HepG2 (cell line): ENCODE data around the gene ABHD10. TPM values are rescaled to one million over a fixed set of nuclear protein-coding genes. Genes with fewer than 3 reads are reported as not detected.

Source experiments
- ATAC-seq: fragments of 200-7000 bp; cut with Tn5 transposase; 3 replicates; pipeline ENCODE4 v1.9.1; 2020; ENCODE audit warnings: mild to moderate bottlenecking, moderate library complexity
- BruUV-seq: library from RNA; stranded (reverse); fragments of 400-500 nt; replicated peaks from 2 replicates; lab custom pipeline; 2021; lab: Mats Ljungman, UMichigan
- CTCF ChIA-PET: fragments of 300-600 bp; formaldehyde crosslinking; extraction: SDS; loops from one replicate; lab custom pipeline; 2021; ENCODE audit warnings: low total read pairs, inconsistent platforms, low intra/inter-chr PET ratio; lab: Yijun Ruan, JAX
- POLR2A ChIA-PET: fragments of 350-600 bp; sonication (Branson Sonifier 250); formaldehyde crosslinking; loops from one replicate; lab custom pipeline; 2020; ENCODE audit warnings: antibody characterized with exemption, inconsistent platforms; lab: Yijun Ruan, JAX
- DNase-seq: peaks from one replicate; pipeline ENCODE4 v3.0.0-alpha.2; 2015; ENCODE audit warnings: low spot score
- FAIRE-seq: peaks from 3 replicates; lab custom pipeline; 2011; peaks lifted over from hg19 to GRCh38; lab: Jason Lieb, UNC
- H2AFZ ChIP-seq: one replicate; pipeline ENCODE4 v1.6.1; 2011; ENCODE audit warnings: low read length, inconsistent platforms
- H3K27ac ChIP-seq: fragments of 300-600 bp; 3 replicates; pipeline ENCODE4 v1.8.0; 2011; ENCODE audit warnings: mixed run types, mild to moderate bottlenecking, mixed read lengths, low read length, inconsistent platforms; ENCODE audit not compliant: insufficient read depth; ENCODE audit errors: extremely low read length
- H3K27me3 ChIP-seq, 2 experiments: fragments of 200-600 bp in 1 of 2; 2 replicates in 1 of 2; 3 replicates in 1 of 2; pipeline versions ENCODE4 v1.6.0 to v1.8.0; 2011; ENCODE audit warnings: low read length in 2 of 2, mild to moderate bottlenecking in 2 of 2, moderate library complexity in 2 of 2, inconsistent platforms in 1 of 2; ENCODE audit not compliant: insufficient read depth in 2 of 2, control insufficient read depth in 1 of 2
- H3K36me3 ChIP-seq, 2 experiments: fragments of 200-600 bp in 1 of 2; replicated peaks in 1 of 2; 2 replicates in 1 of 2; 3 replicates in 1 of 2; pipeline versions ENCODE4 v1.5.1 to v1.8.0; 2011; ENCODE audit warnings: low read length in 2 of 2, inconsistent platforms in 1 of 2; ENCODE audit not compliant: insufficient read depth in 2 of 2, control insufficient read depth in 1 of 2
- H3K4me1 ChIP-seq: 2 replicates; pipeline ENCODE4 v1.5.1; 2012; ENCODE audit warnings: low read length, inconsistent platforms; ENCODE audit not compliant: insufficient read depth
- H3K4me2 ChIP-seq: 2 replicates; pipeline ENCODE4 v1.6.0; 2011; ENCODE audit warnings: low read depth, low read length, inconsistent platforms
- H3K4me3 ChIP-seq, 3 experiments: fragments of 200-600 bp in 1 of 3; sonication (generic), shearing (Covaris generic) in 1 of 3; replicated peaks in 1 of 3; 2 replicates each; pipeline ENCODE4 v1.5.1; 2011 to 2016; ENCODE audit warnings: low read length in 3 of 3, inconsistent platforms in 2 of 3, low read depth in 2 of 3, mild to moderate bottlenecking in 2 of 3, control low read depth in 1 of 3, mixed read lengths in 1 of 3; ENCODE audit not compliant: insufficient read depth in 1 of 3
- H3K79me2 ChIP-seq: one replicate; pipeline ENCODE4 v1.6.1; 2011; ENCODE audit warnings: low read length, inconsistent platforms; ENCODE audit not compliant: insufficient read depth
- H3K9ac ChIP-seq: 2 replicates; pipeline ENCODE4 v1.6.0; 2011; ENCODE audit warnings: mild to moderate bottlenecking, low read depth, low read length, inconsistent platforms; ENCODE audit not compliant: insufficient read depth
- H3K9me3 ChIP-seq: 2 replicates; pipeline ENCODE4 v1.5.1; 2012; ENCODE audit warnings: mild to moderate bottlenecking, low read length
- H4K20me1 ChIP-seq: 2 replicates; pipeline ENCODE4 v1.6.0; 2011; ENCODE audit warnings: inconsistent platforms, mild to moderate bottlenecking, low read length, moderate library complexity; ENCODE audit not compliant: insufficient read depth
- AKAP8 ChIP-seq: sonication (generic); formaldehyde crosslinking; IDR thresholded peaks from 2 replicates; pipeline ENCODE4 v1.5.1; 2020; ENCODE audit warnings: mild to moderate bottlenecking, missing genetic modification reagents
- NR3C1 ChIP-seq: sonication (generic); formaldehyde crosslinking; IDR thresholded peaks from 2 replicates; pipeline ENCODE4 v1.4.0; 2020; ENCODE audit warnings: missing genetic modification reagents
- SIN3B ChIP-seq: fragments of 150-350 bp; IDR thresholded peaks from 2 replicates; pipeline ENCODE4 v1.6.1; 2014; ENCODE audit warnings: low read length
- ZFP36 ChIP-seq: fragments of 150-350 bp; IDR thresholded peaks from 2 replicates; pipeline ENCODE4 v1.6.1; 2018; ENCODE audit warnings: borderline replicate concordance, low read length, low read depth; ENCODE audit not compliant: partially characterized antibody
- ZNF121 ChIP-seq: sonication (generic); formaldehyde crosslinking; IDR thresholded peaks from 2 replicates; pipeline ENCODE4 v1.5.0; 2020; ENCODE audit warnings: mild to moderate bottlenecking, missing genetic modification reagents
- ZNF891 ChIP-seq: sonication (generic); formaldehyde crosslinking; IDR thresholded peaks from 2 replicates; pipeline ENCODE4 v1.5.0; 2020; ENCODE audit warnings: mild to moderate bottlenecking, missing genetic modification reagents
- WGBS: methylation state at CpG from one replicate; pipeline ENCODE4 v1.1.6; 2017; ENCODE audit warnings: low lambda C conversion rate; 5-methylcytosine and 5-hydroxymethylcytosine counted together
- in situ Hi-C: cut with HindIII; loops from 2 replicates; pipeline ENCODE4 v1.10.0; 2017; ENCODE audit warnings: low pct_unique_long_range_greater_than_20kb; ENCODE audit not compliant: extremely low pct_ligation_motif_present
- intact Hi-C: fragments of 100-400 bp; cut with micrococcal nuclease; formaldehyde crosslinking; loops from one replicate; pipeline ENCODE4 v1.10.0; 2022; ENCODE audit not compliant: unreplicated experiment
- polyA plus RNA-seq, 8 experiments: library from polyadenylated mRNA; depleted of rRNA in 3 of 8; stranded (reverse) in 7 of 8; unstranded in 1 of 8; fragments of >200 nt; fragmentation: Illumina TruSeq in 4 of 8; extraction: Trizol in 4 of 8; gene quantifications; 2 replicates each; pipeline versions ENCODE4 v1.2.1 to v1.2.3, GENCODE V29; 2011 to 2016; ENCODE audit warnings: low read depth in 4 of 8, missing spikeins in 1 of 8, mixed read lengths in 1 of 8; ENCODE audit not compliant: insufficient read depth in 1 of 8
- total RNA-seq, 5 experiments: library from RNA; depleted of rRNA; stranded (reverse); fragments of >200 nt; fragmentation: Illumina TruSeq; extraction: Trizol; gene quantifications; 2 replicates each; pipeline ENCODE4 v1.2.3, GENCODE V29; 2016; ENCODE audit warnings: low read depth in 1 of 5
- TF ChIP-seq, protein P1 (sequence below): sonication (generic); formaldehyde crosslinking; IDR thresholded peaks from 2 replicates; pipeline ENCODE4 v1.8.1; 2023; ENCODE audit warnings: missing genetic modification reagents, inconsistent platforms, borderline replicate concordance
- TF ChIP-seq, protein P2 (sequence below): sonication (generic); formaldehyde crosslinking; IDR thresholded peaks from 2 replicates; pipeline ENCODE4 v1.9.0; 2022; ENCODE audit warnings: missing genetic modification reagents, mild to moderate bottlenecking, borderline replicate concordance

ABHD10 gene
- total and polyA plus RNA-seq, 2 of the 13 experiments (the other 11 are each of a cell fraction or from before 2014, with no cell fraction given), result 22.8 to 50.2 TPM

DNA sequence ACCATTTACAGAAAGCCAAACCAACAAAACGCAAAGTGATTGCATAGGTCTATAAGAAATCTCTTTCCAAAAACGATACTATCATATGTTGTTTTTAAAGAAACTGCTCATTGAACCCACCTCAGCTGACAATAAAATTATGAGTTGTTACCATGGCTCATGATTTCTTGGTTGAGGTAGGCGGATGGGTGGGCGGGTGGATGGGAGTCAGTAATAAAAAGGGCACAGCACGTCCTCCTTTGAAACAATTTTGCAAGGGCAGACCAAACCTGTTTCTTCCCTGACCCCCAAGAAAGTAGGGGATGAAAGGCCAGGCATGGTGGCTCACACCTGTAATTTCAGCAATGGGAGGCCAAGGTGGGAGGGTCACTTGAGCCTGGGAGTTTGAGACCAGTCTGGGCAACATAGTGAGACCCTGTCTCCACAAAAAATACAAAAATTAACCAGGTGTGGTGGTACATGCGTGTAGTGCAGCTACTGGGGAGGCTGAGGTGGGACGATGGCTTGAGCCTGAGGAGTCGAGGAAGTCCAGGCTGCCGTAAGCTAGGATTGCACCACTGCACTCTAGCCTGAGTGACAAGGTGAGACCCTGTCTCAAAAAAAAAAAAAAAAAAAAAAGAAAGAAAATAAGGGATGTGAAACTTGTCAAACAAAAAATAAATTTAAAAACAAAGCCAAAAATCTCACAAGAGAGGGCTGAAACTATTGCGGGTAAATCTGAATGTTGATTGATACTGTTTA is 2.1 kb downstream of the ABHD10 start:
- no peaks in the 10 kb centered on the region for H4K20me1 ChIP-seq
- ATAC-seq (no peak), DNase-seq (no peak), FAIRE-seq (no peak)
- intact Hi-C loops, result no loop called here
- H3K4me1 ChIP-seq, result peaks cover 23% of the 10 kb centered on the region
- no peaks in the 10 kb centered on the region for H3K27me3 ChIP-seq
- H3K9ac ChIP-seq, result no peak overlapping the region
- BruUV-seq, result no TSS peak
- no peak overlapping the region for H3K27ac ChIP-seq
- WGBS, result 93% methylated on average over 10 of the region's 10 CpGs
- CTCF ChIA-PET, result no interaction called here
- H2AFZ ChIP-seq, result no peak overlapping the region
- 0 out of 2 replicates have a peak, but pooled peaks have one; percentile 25 for TF ChIP-seq ZNF121
- TF ChIP-seq, protein P1, sequence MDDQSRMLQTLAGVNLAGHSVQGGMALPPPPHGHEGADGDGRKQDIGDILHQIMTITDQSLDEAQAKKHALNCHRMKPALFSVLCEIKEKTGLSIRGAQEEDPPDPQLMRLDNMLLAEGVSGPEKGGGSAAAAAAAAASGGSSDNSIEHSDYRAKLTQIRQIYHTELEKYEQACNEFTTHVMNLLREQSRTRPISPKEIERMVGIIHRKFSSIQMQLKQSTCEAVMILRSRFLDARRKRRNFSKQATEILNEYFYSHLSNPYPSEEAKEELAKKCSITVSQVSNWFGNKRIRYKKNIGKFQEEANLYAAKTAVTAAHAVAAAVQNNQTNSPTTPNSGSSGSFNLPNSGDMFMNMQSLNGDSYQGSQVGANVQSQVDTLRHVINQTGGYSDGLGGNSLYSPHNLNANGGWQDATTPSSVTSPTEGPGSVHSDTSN (CRISPR knock-in tag), result no peak
- in situ Hi-C loops, result no loop called here
- peak overlapping the region in 1 of 3 experiments; percentile 95; a peak in 2 of 6 replicates for H3K4me3 ChIP-seq
- H3K9me3 ChIP-seq, result no peaks in the 10 kb centered on the region
- POLR2A ChIA-PET, result no interaction called here
- 0 out of 5 replicates have a peak, but pooled peaks cover 0 to 5% of the 10 kb centered on the region in 2 experiments for H3K36me3 ChIP-seq
- H3K79me2 ChIP-seq, result peaks cover 41% of the 10 kb centered on the region
- H3K4me2 ChIP-seq, result peak overlapping the region; percentile 75

DNA sequence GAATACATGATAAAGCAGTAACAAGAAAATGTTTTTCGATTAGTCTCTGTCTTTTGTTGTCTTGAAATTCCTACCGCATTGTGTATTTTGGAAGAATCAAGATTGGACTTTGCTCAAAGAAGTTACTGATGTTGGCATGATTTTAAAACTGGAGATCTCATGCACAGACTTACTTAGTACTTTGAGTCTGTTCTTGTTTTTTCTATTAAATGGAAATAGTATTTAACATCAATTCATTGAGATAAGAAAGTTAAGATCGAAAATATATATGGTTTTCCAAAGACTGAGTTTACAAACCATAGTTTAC is 2.6 kb downstream of the ABHD10 start:
- H3K4me2 ChIP-seq, result peak overlapping the region; percentile 75
- FAIRE-seq, result no peak
- H3K4me3 ChIP-seq, result no peak overlapping the region; a peak in 1 of 6 replicates
- H3K9ac ChIP-seq, result no peak overlapping the region
- H3K4me1 ChIP-seq, result peaks cover 23% of the 10 kb centered on the region
- 0 out of 5 replicates have a peak, but pooled peaks cover 0 to 5% of the 10 kb centered on the region in 2 experiments for H3K36me3 ChIP-seq
- ATAC-seq, result no peak
- H3K9me3 ChIP-seq, result no peaks in the 10 kb centered on the region
- ChIA-PET CTCF (no interaction called here), POLR2A (no interaction called here)
- peaks cover 41% of the 10 kb centered on the region for H3K79me2 ChIP-seq
- intact Hi-C loops, result no loop called here
- no peaks in the 10 kb centered on the region for H4K20me1 ChIP-seq
- DNase-seq, result no peak
- BruUV-seq, result no TSS peak
- no peaks in the 10 kb centered on the region for H3K27me3 ChIP-seq
- in situ Hi-C loops, result no loop called here
- no peak overlapping the region for H3K27ac ChIP-seq
- WGBS, result 73% methylated on average over 3 of the region's 3 CpGs
- H2AFZ ChIP-seq, result no peak overlapping the region
- TF ChIP-seq ZNF891 (no peak), AKAP8 (CRISPR knock-in tag) (no peak), NR3C1 (no peak), SIN3B (no peak), ZFP36 (no peak)
- TF ChIP-seq, protein P2, sequence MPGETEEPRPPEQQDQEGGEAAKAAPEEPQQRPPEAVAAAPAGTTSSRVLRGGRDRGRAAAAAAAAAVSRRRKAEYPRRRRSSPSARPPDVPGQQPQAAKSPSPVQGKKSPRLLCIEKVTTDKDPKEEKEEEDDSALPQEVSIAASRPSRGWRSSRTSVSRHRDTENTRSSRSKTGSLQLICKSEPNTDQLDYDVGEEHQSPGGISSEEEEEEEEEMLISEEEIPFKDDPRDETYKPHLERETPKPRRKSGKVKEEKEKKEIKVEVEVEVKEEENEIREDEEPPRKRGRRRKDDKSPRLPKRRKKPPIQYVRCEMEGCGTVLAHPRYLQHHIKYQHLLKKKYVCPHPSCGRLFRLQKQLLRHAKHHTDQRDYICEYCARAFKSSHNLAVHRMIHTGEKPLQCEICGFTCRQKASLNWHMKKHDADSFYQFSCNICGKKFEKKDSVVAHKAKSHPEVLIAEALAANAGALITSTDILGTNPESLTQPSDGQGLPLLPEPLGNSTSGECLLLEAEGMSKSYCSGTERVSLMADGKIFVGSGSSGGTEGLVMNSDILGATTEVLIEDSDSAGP, result no peak
